ENCODE results near the gene CFAP107.
"Not testable (repeated sequence)": the region's sequence is repeated elsewhere in the genome, so short reads cannot be mapped to it uniquely, and the experiment has no call there.

CFAP107 gene

DNA sequence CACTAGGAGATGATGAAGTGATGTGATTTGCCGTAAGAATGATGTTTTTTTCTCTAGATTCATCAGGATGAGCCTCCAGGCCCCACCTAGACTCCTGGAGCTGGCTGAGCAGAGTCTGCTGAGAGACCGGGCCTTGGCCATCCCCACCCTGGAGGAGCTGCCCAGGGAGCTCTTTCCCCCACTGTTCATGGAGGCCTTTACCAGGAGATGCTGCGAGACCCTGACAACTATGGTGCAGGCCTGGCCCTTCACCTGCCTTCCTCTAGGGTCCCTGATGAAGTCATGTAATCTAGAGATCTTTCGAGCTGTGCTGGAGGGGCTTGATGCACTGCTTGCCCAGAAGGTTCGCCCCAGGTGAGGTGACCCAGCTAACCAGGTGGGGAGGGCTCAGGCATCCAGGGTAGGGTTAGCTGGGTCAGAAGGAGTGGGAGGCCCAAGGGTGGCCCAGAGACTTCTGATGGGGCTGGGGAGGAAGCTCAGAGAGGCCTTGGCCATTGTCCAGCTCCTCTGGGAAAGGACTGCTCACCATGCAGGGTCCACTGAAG is 28.9 kb downstream of the CFAP107 start:
- no peak for FAIRE-seq

DNA sequence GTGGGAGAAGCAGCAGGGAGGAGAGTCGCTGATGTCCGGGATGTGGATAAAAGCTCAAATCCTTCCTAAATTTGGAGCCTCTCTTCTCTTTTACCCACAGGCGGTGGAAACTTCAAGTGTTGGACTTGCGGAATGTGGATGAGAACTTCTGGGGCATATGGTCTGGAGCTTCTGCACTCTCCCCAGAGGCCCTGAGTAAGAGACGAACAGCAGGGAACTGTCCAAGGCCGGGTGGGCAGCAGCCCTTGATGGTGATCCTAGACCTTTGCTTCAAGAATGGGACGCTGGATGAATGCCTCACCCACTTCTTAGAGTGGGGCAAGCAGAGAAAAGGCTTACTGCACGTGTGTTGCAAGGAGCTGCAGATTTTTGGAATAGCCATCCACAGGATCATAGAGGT is 29.4 kb downstream of the CFAP107 start:
- no peak for FAIRE-seq
- TF ChIP-seq POLR2A (IDR thresholded peaks at IDR 0.05; ENCODE audit: low read depth, low read length), result no peak
- no peak for TF ChIP-seq PAX5 (IDR thresholded peaks at IDR 0.05; ENCODE audit: insufficient read depth, low read length, severe bottlenecking)
- no peak for TF ChIP-seq SPI1 (IDR thresholded peaks at IDR 0.05; ENCODE audit: low read depth, low read length)
- TF ChIP-seq TAF1 (IDR thresholded peaks at IDR 0.05; ENCODE audit: low read depth, low read length), result no peak
- TF ChIP-seq POLR2AphosphoS5 (IDR thresholded peaks at IDR 0.05; ENCODE audit: low read depth, low read length), result no peak
- no peak for TF ChIP-seq POU2F2 (IDR thresholded peaks at IDR 0.05; ENCODE audit: low read depth, low read length)
- DNase-seq (ENCODE audit: insufficient read length, low spot score), result no peak

More for the DNA sequence above, 28.9 kb downstream of the CFAP107 start:
- no peak for TF ChIP-seq PAX5 (IDR thresholded peaks at IDR 0.05; ENCODE audit: insufficient read depth, low read length, severe bottlenecking)
- TF ChIP-seq TAF1 (IDR thresholded peaks at IDR 0.05; ENCODE audit: low read depth, low read length), result no peak
- no peak for TF ChIP-seq SPI1 (IDR thresholded peaks at IDR 0.05; ENCODE audit: low read depth, low read length)
- TF ChIP-seq POLR2A (IDR thresholded peaks at IDR 0.05; ENCODE audit: low read depth, low read length), result no peak
- no peak for TF ChIP-seq POLR2AphosphoS5 (IDR thresholded peaks at IDR 0.05; ENCODE audit: low read depth, low read length)
- TF ChIP-seq POU2F2 (IDR thresholded peaks at IDR 0.05; ENCODE audit: low read depth, low read length), result no peak
- DNase-seq (ENCODE audit: insufficient read length, low spot score), result no peak

DNA sequence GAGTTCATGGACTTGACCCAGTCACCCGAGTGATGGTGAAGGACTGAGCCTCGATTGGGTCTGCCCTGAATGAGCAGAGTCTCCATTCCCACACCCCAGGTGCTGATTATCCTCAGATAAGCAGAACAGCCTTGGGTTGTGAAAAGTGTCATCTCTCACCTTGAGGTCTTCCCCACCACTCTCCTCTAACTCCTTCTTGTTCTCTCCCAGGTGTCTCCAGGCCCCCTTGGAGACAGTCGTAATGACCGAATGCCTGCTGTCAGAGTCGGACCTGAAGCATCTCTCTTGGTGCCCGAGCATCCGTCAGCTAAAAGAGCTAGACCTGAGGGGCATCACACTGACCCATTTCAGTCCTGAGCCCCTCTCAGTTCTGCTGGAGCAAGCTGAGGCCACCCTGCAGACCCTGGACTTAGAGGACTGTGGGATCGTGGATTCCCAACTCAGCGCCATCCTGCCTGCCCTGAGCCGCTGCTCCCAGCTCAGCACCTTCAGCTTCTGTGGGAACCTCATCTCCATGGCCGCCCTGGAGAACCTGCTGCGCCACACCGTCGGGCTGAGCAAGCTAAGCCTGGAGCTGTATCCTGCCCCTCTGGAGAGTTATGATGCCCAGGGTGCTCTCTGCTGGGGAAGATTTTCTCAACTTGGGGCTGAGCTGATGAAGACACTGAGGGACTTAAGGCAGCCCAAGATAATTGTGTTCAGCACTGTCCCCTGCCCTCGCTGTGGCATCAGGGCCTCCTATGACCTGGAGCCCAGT is 31.0 kb downstream of the CFAP107 start:
- FAIRE-seq (no peak), DNase-seq (ENCODE audit: insufficient read length, low spot score) (no peak)
- TF ChIP-seq POU2F2 (IDR thresholded peaks at IDR 0.05; ENCODE audit: low read depth, low read length), result no peak
- TF ChIP-seq TAF1 (IDR thresholded peaks at IDR 0.05; ENCODE audit: low read depth, low read length), result no peak
- no peak for TF ChIP-seq POLR2A (IDR thresholded peaks at IDR 0.05; ENCODE audit: low read depth, low read length)
- no peak for TF ChIP-seq PAX5 (IDR thresholded peaks at IDR 0.05; ENCODE audit: insufficient read depth, low read length, severe bottlenecking)
- no peak for TF ChIP-seq SPI1 (IDR thresholded peaks at IDR 0.05; ENCODE audit: low read depth, low read length)
- TF ChIP-seq POLR2AphosphoS5 (IDR thresholded peaks at IDR 0.05; ENCODE audit: low read depth, low read length), result no peak

DNA sequence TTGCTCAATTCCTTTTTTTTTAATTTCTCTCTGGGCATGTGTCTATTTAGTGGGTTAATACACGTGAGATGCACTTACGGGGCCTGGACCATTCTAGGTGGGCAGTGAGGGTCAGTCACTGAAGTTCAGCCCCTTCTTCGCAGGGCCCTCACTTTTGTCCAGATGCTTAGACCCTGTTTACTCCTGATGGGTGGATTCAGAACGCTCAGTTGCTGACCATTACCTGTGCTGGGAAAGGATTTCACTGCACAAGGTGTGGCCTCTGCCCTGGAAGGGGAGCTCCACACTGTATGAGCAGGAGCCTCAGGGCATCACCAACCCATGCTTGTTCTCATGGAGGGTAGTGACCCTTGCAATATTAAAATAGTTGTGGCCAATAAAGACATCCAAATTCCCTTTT is 32.1 kb downstream of the CFAP107 start:
- DNase-seq (ENCODE audit: insufficient read length, low spot score) (no peak), FAIRE-seq (no peak)
- TF ChIP-seq POLR2A (IDR thresholded peaks at IDR 0.05; ENCODE audit: low read depth, low read length) (no peak), POU2F2 (IDR thresholded peaks at IDR 0.05; ENCODE audit: low read depth, low read length) (no peak)

DNA sequence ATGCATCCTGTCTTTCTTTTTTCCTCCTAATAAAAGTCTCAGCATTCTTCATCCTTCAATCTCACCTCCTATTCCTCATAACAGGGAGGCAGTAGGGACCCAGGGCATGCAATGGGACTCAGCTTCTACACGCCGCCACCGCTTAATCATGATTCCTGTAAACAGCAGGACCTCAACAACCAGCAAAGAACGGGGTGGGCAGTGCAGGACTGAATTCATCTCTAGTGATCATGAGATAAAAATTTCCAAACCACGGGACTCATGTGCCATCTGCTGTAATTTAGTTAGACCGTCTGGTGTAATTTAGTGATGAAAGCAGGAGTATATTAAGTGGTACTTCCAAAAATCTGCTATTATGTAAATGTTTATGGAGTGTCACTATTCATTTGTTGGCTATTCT is 32.9 kb downstream of the CFAP107 start:
- TF ChIP-seq POU2F2 (IDR thresholded peaks at IDR 0.05; ENCODE audit: low read depth, low read length) (no peak), POLR2A (IDR thresholded peaks at IDR 0.05; ENCODE audit: low read depth, low read length) (no peak), SPI1 (IDR thresholded peaks at IDR 0.05; ENCODE audit: low read depth, low read length) (no peak), POLR2AphosphoS5 (IDR thresholded peaks at IDR 0.05; ENCODE audit: low read depth, low read length) (no peak), PAX5 (IDR thresholded peaks at IDR 0.05; ENCODE audit: insufficient read depth, low read length, severe bottlenecking) (no peak)
- FAIRE-seq, result no peak
- DNase-seq (ENCODE audit: insufficient read length, low spot score), result no peak

DNA sequence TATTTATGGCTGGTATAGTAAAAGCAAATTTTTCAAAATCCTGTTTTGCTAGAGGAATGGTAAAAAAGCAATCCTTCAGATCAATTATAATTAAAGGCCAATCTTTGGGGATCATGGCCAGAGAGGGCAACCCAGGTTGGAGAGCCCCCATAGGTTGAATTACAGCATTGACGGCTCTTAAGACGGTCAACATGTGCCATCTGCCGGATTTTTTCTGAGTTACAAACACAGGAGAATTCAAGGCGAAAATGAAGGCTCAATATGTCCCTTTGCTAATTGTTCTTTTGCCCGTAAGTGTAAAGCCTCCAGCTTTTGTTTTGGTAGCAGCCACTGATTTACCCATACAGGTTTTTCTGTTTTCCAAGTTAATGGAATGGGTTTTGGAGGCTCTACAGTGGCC is 35.5 kb downstream of the CFAP107 start:
- not testable (repeated sequence) for DNase-seq (ENCODE audit: insufficient read length, low spot score); FAIRE-seq

DNA sequence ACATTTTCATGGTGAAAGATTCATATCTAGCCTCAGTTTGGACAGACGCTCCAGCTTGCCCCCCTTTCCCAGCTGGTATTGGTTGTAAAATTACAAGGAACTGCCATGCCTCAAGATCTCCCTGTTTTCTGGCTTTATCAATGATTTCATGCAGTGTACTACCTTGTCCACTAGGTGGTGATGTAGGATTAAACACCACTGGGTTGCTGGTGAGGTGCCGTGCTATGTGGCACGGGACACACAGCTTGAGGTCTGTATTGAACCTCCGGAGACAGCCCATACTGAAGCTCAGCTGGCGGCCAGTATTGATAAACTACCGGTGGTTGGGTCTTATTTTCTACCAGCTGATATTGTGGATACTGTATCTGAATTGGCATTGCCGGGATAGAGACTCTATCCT is 37.8 kb downstream of the CFAP107 start:
- not testable (repeated sequence) for DNase-seq (ENCODE audit: insufficient read length, low spot score)
- peak; percentile 76 for FAIRE-seq

DNA sequence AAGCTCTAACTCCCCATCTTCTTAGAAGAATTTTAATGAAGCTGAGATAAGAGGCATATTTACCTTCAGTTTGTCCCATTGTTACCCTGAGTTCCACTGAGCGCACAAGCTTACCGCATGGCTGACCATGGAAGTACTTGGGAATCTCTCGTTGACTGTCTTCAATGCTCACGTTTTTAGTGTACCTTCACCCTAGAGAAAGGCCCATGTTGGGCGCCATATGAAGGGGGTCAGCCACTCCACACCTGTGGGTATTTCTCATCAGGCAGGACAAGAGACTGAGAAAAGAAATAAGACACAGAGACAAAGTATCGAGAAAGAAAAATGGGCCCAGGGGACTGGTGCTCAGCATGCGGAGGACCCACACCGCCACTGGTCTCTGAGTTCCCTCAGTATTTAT is 38.7 kb downstream of the CFAP107 start:
- not testable (repeated sequence) for FAIRE-seq; DNase-seq (ENCODE audit: insufficient read length, low spot score)

DNA sequence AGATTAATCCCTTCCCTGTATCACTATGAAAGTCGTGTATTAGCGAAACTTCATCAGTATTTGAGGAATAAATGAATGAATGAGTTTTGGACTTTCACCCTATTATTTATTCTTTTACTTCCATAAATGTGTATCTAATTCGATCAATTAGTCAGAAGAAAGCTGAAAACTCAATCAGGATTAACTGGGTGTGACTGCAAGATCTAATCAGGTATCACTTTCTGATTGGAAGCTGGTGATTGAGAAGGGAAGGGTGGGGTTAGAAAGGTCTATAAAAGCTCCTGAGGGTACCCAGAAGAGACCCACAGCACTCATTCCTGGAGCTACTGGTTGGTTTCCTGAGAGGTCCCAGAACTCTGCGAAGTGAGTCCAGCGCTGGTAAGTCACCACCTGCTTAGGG is 45.1 kb downstream of the CFAP107 start, which contains the start of gene PRAMEF1:
PRAMEF1 (plus strand) TSS at position 301 of the 400 bp plus-strand sequence. CDS start 1,831 bp downstream, outside the sequence.
- FAIRE-seq; DNase-seq (ENCODE audit: insufficient read length, low spot score): not testable (repeated sequence)

DNA sequence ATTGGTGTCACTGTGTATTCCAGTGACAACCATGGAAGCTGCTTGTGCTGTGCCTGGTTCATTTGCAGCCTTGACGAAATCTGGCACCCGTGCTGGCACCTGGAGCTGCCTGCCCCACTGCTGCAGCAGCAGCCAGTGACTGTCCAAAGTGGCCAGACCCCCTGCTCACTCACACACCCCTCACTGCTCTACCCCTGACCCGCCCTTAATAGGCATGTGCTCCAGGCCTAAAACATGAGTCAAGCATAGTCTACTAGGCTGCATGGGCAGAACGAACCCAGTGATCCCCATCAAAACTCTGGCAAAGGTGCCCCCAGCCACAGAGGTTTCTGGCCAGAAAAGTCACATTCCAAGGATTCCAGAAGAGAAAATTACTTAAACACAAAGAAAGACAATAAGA is 52.9 kb downstream of the CFAP107 start:
- DNase-seq (ENCODE audit: insufficient read length, low spot score), result no peak
- TF ChIP-seq POLR2AphosphoS5 (IDR thresholded peaks at IDR 0.05; ENCODE audit: low read depth, low read length) (no peak), SPI1 (IDR thresholded peaks at IDR 0.05; ENCODE audit: low read depth, low read length) (no peak), TAF1 (IDR thresholded peaks at IDR 0.05; ENCODE audit: low read depth, low read length) (no peak), PAX5 (IDR thresholded peaks at IDR 0.05; ENCODE audit: insufficient read depth, low read length, severe bottlenecking) (no peak), POU2F2 (IDR thresholded peaks at IDR 0.05; ENCODE audit: low read depth, low read length) (no peak), POLR2A (IDR thresholded peaks at IDR 0.05; ENCODE audit: low read depth, low read length) (no peak)
- FAIRE-seq, result no peak

DNA sequence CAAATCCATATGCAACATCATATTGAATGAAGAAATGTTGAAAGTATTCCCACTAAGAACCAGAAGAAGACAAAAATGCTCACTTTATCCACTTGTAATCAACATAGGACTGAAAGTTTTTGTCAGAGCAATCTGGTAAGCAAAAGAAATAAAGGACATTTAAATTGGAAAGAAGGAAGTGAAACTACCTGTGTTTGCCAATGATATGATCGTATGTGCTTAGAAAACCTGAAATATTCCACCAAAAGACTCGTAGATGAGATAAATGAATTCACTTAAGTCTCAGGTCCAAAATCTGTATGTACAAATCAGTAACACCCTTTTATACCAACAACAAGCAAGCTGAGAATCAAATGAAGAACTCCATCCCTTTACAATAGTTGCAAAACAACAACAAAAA is 53.7 kb downstream of the CFAP107 start:
- FAIRE-seq (no peak), DNase-seq (ENCODE audit: insufficient read length, low spot score) (no peak)

More for the DNA sequence above, 53.7 kb downstream of the CFAP107 start:
- peak; percentile 72 for TF ChIP-seq SPI1 (IDR thresholded peaks at IDR 0.05; ENCODE audit: low read depth, low read length)
- TF ChIP-seq TAF1 (IDR thresholded peaks at IDR 0.05; ENCODE audit: low read depth, low read length), result no peak
- no peak for TF ChIP-seq POLR2AphosphoS5 (IDR thresholded peaks at IDR 0.05; ENCODE audit: low read depth, low read length)

Measured in GM12891 (cell line).